ENCODE data around the gene TTLL10.

DNA sequence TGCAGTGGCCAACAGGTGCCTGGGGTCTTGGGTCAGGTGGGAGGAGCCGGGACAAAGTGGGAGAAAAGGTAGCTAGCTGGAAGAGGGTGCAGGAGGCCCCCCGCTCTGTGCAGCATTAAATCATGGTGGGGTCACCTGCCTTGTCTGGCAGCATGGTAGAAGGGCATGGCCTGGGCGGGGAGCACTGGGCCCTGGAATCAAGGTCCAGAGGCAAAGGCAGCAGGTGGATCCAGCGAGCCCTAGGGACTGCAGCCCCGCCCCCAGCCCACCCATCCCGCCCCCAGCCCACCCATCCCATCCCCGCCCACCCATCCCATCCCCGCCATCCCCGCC, 16.7 kb upstream of the TTLL10 start:
- TF ChIP-seq, protein P1, sequence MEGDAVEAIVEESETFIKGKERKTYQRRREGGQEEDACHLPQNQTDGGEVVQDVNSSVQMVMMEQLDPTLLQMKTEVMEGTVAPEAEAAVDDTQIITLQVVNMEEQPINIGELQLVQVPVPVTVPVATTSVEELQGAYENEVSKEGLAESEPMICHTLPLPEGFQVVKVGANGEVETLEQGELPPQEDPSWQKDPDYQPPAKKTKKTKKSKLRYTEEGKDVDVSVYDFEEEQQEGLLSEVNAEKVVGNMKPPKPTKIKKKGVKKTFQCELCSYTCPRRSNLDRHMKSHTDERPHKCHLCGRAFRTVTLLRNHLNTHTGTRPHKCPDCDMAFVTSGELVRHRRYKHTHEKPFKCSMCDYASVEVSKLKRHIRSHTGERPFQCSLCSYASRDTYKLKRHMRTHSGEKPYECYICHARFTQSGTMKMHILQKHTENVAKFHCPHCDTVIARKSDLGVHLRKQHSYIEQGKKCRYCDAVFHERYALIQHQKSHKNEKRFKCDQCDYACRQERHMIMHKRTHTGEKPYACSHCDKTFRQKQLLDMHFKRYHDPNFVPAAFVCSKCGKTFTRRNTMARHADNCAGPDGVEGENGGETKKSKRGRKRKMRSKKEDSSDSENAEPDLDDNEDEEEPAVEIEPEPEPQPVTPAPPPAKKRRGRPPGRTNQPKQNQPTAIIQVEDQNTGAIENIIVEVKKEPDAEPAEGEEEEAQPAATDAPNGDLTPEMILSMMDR (IDR thresholded peaks at IDR 0.05; ENCODE audit: insufficient read depth, low read length) = no peak
- TF ChIP-seq, protein P2, sequence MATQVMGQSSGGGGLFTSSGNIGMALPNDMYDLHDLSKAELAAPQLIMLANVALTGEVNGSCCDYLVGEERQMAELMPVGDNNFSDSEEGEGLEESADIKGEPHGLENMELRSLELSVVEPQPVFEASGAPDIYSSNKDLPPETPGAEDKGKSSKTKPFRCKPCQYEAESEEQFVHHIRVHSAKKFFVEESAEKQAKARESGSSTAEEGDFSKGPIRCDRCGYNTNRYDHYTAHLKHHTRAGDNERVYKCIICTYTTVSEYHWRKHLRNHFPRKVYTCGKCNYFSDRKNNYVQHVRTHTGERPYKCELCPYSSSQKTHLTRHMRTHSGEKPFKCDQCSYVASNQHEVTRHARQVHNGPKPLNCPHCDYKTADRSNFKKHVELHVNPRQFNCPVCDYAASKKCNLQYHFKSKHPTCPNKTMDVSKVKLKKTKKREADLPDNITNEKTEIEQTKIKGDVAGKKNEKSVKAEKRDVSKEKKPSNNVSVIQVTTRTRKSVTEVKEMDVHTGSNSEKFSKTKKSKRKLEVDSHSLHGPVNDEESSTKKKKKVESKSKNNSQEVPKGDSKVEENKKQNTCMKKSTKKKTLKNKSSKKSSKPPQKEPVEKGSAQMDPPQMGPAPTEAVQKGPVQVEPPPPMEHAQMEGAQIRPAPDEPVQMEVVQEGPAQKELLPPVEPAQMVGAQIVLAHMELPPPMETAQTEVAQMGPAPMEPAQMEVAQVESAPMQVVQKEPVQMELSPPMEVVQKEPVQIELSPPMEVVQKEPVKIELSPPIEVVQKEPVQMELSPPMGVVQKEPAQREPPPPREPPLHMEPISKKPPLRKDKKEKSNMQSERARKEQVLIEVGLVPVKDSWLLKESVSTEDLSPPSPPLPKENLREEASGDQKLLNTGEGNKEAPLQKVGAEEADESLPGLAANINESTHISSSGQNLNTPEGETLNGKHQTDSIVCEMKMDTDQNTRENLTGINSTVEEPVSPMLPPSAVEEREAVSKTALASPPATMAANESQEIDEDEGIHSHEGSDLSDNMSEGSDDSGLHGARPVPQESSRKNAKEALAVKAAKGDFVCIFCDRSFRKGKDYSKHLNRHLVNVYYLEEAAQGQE (IDR thresholded peaks at IDR 0.05; ENCODE audit: insufficient replicate concordance, low read depth) = no peak
- TF ChIP-seq POLR2AphosphoS5 (IDR thresholded peaks at IDR 0.05; ENCODE audit: low read depth) (no peak), SPI1 (IDR thresholded peaks at IDR 0.05; ENCODE audit: borderline replicate concordance, low read depth) (no peak), GABPA (IDR thresholded peaks at IDR 0.05; ENCODE audit: low read depth) (no peak)

All from HL-60 (cell line).